HepG2 (cell line): ENCODE results near the gene ABI3BP. TPM values are rescaled to one million over a fixed set of nuclear protein-coding genes. Genes with fewer than 3 reads are reported as not detected.

ENCODE experiments used
- CEBPZ ChIP-seq: IDR thresholded peaks from 2 replicates; pipeline ENCODE4 v1.6.1; 2012; ENCODE audit warnings: low read length, improper control_type of control experiment
- FOXO4 ChIP-seq: sonication (generic); formaldehyde crosslinking; conservative IDR thresholded peaks from 2 replicates; pipeline ENCODE4 v1.8.1; 2023; ENCODE audit warnings: missing genetic modification reagents
- GLI4 ChIP-seq: sonication (generic); formaldehyde crosslinking; IDR thresholded peaks from 2 replicates; pipeline ENCODE4 v1.5.1; 2020; ENCODE audit warnings: missing genetic modification reagents, mild to moderate bottlenecking, moderate library complexity, borderline replicate concordance
- MEIS1 ChIP-seq: sonication (generic); formaldehyde crosslinking; IDR thresholded peaks from 2 replicates; pipeline ENCODE4 v1.9.0; 2021; ENCODE audit warnings: mild to moderate bottlenecking, missing genetic modification reagents, moderate library complexity, borderline replicate concordance
- NBN ChIP-seq: fragments of 450-650 bp; conservative IDR thresholded peaks from 2 replicates; pipeline ENCODE4 v1.6.1; 2017
- NCOA1 ChIP-seq: sonication (generic); formaldehyde crosslinking; IDR thresholded peaks from 2 replicates; pipeline ENCODE4 v1.9.0; 2021; ENCODE audit warnings: missing genetic modification reagents
- NFE2L2 ChIP-seq: fragments of 150-350 bp; IDR thresholded peaks from 2 replicates; pipeline ENCODE4 v1.6.1; 2014; ENCODE audit warnings: low read length
- SIN3B ChIP-seq: fragments of 150-350 bp; IDR thresholded peaks from 2 replicates; pipeline ENCODE4 v1.6.1; 2014; ENCODE audit warnings: low read length
- SMAD9 ChIP-seq: sonication (generic); formaldehyde crosslinking; IDR thresholded peaks from 2 replicates; pipeline ENCODE4 v1.5.1; 2020; ENCODE audit warnings: mild to moderate bottlenecking, missing genetic modification reagents
- SRSF9 ChIP-seq: fragments of 200-400 bp; formaldehyde crosslinking; IDR thresholded peaks from 2 replicates; pipeline ENCODE4 v1.6.1; 2018; ENCODE audit warnings: borderline replicate concordance, mild to moderate bottlenecking, low read depth, low read length; ENCODE audit not compliant: insufficient read depth, poor library complexity, severe bottlenecking
- ZNF367 ChIP-seq: sonication (generic); formaldehyde crosslinking; IDR thresholded peaks from 2 replicates; pipeline ENCODE4 v1.4.0; 2020; ENCODE audit warnings: missing genetic modification reagents, borderline replicate concordance
- ZNF572 ChIP-seq: sonication (generic); formaldehyde crosslinking; IDR thresholded peaks from 2 replicates; pipeline ENCODE4 v1.5.1; 2020; ENCODE audit warnings: mild to moderate bottlenecking, missing genetic modification reagents
- ZNF646 ChIP-seq: sonication (generic); formaldehyde crosslinking; IDR thresholded peaks from 2 replicates; pipeline ENCODE4 v1.9.0; 2021; ENCODE audit warnings: mild to moderate bottlenecking, missing genetic modification reagents
- ZNF703 ChIP-seq: sonication (generic); formaldehyde crosslinking; IDR thresholded peaks from 2 replicates; pipeline ENCODE4 v1.5.1; 2020; ENCODE audit warnings: missing genetic modification reagents, mild to moderate bottlenecking, moderate library complexity, borderline replicate concordance
- ZNF766 ChIP-seq: sonication (generic); formaldehyde crosslinking; IDR thresholded peaks from 2 replicates; pipeline ENCODE4 v1.5.0; 2020; ENCODE audit warnings: missing genetic modification reagents, borderline replicate concordance
- ZNF768 ChIP-seq: sonication (generic); formaldehyde crosslinking; IDR thresholded peaks from 2 replicates; pipeline ENCODE4 v1.4.0; 2020; ENCODE audit warnings: missing genetic modification reagents
- ZNF792 ChIP-seq: IDR thresholded peaks from 2 replicates; pipeline ENCODE4 v1.6.1; 2016
- ZNF816 ChIP-seq: sonication (generic); formaldehyde crosslinking; IDR thresholded peaks from 2 replicates; pipeline ENCODE4 v1.8.0; 2022; ENCODE audit warnings: missing genetic modification reagents, mild to moderate bottlenecking, borderline replicate concordance
- polyA plus RNA-seq, 8 experiments: library from polyadenylated mRNA; depleted of rRNA in 3 of 8; stranded (reverse) in 7 of 8; unstranded in 1 of 8; fragments of >200 nt; fragmentation: Illumina TruSeq in 4 of 8; extraction: Trizol in 4 of 8; gene quantifications; 2 replicates each; pipeline versions ENCODE4 v1.2.1 to v1.2.3, GENCODE V29; 2011 to 2016; ENCODE audit warnings: low read depth in 4 of 8, missing spikeins in 1 of 8, mixed read lengths in 1 of 8; ENCODE audit not compliant: insufficient read depth in 1 of 8
- total RNA-seq, 5 experiments: library from RNA; depleted of rRNA; stranded (reverse); fragments of >200 nt; fragmentation: Illumina TruSeq; extraction: Trizol; gene quantifications; 2 replicates each; pipeline ENCODE4 v1.2.3, GENCODE V29; 2016; ENCODE audit warnings: low read depth in 1 of 5

Gene ABI3BP
- total and polyA plus RNA-seq, 2 of the 13 experiments (the other 11 are each of a cell fraction or from before 2014, with no cell fraction given), result not detected

- TF ChIP-seq ZNF646 (no peak), SIN3B (no peak), ZNF766 (CRISPR knock-in tag) (no peak; the same call in 1 of the 2 replicates), FOXO4 (CRISPR knock-in tag) (no peak), ZNF703 (CRISPR knock-in tag) (no peak), ZNF572 (CRISPR knock-in tag) (no peak), SMAD9 (CRISPR knock-in tag) (no peak), SRSF9 (no peak), NCOA1 (CRISPR knock-in tag) (no peak), CEBPZ (no peak), ZNF792 (CRISPR knock-in tag) (peak; percentile 67; the same call in 1 of the 2 replicates), ZNF367 (CRISPR knock-in tag) (no peak), ZNF816 (CRISPR knock-in tag) (peak; percentile 46; the same call in 1 of the 2 replicates), ZNF768 (CRISPR knock-in tag) (peak; percentile 39; the same call in 1 of the 2 replicates), MEIS1 (no peak), GLI4 (CRISPR knock-in tag) (no peak), NBN (no peak), NFE2L2 (no peak)
Measured at GRCh38 chr3:100708989-100709841, 284.0 kb downstream of the ABI3BP start, which contains the start of gene TFG (continued).
